Stimulated activated CD4-positive, alpha-beta T cell treated with anti-CD3 and anti-CD28 coated beads, Interleukin-4, amount 100 ng/mL, for 1 hour (primary cell): ENCODE data around the gene KDM4C.

Source experiments
- DNase-seq: peaks from one replicate; pipeline ENCODE4 v3.0.0-alpha.2; 2020

The KDM4C gene

DNA sequence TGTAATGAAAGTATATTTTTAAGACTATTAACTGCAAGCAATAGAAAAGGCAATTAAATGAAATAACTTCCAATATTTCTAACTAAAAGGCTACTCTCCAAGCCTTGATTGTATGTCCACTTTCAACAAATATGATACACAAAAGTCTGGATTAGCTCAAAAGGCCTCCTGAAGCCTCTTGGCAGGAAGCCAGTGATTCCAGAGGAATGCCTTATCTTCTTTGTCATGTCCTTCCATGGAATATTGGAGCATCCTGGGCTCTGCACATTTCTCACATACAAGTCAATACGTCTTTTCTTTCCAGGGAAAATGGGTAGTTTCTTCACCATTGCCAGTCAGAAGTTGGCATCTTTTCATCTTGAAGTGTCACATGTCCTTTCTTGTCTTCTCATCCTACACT lies 357.8 kb downstream of the KDM4C start:
- DNase-seq = no peak

DNA sequence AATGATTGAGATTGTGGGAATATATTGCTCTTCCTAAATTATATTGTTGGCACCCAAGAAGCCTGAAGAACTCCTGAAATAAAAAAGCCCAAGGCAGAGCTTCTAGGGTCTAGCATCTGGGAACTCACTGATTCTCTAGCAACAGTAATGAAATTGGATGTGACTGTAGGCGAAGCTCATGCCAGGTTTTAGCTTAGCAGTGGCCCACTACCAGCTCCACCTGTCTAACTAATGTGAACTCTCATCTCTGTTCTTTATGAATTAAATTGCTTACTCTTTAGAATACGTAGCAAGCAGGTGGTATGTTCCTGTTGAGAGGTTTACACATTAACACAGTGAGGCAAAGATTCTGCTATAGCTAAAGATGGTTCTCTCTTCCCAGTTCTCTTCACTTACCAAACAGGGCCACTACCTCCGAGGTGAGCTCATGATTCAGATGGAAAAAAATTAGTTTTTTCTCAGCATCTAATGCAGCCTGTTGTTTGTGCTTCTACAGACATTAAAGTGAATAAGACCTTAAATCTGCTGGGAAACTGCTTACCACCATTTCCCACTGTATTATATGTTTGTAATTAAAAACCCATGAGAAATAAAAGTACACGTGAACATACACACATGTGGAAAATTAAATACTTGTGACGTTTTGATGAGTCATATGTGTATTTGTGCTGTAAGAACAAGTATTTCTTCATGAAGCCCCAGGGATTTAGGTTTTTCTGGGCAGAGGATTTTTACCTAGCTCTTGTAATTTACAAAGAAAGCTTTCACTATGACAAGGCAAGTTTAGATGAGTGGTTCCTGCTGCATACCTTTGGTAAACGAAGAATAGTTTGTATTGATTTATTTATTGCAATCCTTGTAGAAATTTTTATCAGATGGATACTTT lies 360.1 kb downstream of the KDM4C start:
- DNase-seq = no peak

DNA sequence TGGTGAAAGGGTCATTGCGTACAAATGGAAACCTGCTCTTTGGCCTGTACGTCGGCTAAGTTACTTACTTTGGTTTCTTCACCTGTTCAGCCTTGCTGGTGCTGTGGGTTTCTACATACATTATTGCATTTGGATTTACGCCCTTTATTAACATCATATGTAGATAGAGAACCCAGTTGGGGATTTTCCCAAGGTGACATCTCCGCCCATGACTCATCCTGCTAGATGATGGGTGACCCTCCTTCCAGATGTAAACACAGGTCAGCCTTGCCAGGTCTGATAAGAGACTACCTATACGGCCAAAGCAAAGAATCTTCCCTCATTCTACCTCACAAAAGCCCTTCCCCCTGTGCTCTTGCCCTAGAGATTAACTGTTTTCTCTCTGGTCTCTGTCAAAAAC lies 360.9 kb downstream of the KDM4C start:
- no peak for DNase-seq

DNA sequence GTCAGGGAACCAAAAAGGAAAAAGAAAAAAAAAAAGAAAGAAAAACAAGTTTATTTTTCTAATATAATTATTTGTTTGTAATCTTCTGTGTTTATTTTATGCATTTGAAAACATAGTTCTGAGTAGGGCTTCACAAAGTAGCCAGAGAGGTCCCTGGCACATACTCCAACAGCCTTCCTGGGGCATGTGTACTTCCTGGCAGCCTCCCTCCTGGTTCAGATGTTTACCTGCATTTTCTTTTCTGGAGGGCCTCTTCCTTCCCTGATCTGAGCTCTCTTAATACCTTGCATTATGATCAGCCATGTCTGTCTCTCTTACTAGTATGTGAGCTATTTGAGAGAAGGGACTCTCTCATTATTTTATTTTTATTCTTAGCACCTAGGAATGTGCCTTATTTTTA lies 361.8 kb downstream of the KDM4C start:
- no peak for DNase-seq

DNA sequence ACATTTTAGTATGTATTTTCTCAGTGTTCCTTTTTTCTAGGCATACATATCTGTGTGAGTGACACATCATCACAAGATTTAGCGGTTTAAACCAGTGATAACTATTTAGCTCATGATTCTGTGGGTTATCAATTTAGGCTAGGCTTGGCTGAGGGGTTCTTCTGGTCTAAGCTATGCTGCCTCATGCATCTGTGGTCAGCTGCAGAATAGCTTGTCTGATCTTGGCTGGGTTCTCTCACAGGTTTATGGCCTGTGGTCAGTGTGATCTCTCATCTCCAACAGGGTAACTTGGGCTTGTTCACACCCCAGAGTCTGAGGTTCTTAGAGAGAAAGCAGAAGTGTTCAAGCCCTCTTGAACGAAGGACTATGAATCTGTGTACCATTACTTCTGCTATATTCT lies 363.3 kb downstream of the KDM4C start:
- no peak for DNase-seq

DNA sequence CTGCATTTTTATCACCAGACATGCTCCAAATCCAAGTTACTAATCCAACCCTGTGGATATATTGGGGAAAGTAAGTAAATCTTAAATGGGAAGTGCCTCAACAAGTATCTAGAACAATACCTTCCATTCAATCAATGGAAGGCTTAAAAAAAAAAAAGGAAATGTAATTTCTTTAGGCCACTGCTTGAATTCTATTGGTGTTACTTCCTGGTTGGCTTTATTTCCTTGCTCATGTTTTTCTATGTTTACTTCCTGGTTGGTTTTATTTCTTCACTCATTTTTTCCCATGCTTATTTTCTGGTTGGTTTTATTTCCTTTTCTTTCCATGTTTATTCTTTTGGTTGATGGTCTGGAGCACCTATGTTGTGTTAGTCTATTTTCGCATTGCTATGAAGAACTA lies 363.9 kb downstream of the KDM4C start:
- DNase-seq = no peak

DNA sequence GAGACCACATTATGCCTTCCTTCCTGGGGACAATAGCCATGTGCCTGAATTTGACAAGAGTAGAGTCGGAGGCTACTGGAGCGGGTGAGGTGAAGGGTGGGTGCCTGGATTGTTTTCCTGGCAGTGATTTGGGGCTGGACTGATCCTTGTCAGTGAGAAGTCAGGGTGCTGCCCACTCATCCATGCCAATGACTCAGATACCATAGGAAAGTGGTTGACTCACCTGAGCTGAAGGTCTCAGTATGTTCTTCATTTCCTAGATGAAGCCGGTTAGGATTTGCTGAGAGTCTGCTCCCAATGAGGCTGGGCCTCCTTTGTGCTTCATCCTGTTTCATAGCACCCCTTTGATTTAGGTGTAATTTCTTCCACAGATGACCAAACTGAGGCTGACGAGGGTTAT lies 366.0 kb downstream of the KDM4C start:
- DNase-seq = no peak

DNA sequence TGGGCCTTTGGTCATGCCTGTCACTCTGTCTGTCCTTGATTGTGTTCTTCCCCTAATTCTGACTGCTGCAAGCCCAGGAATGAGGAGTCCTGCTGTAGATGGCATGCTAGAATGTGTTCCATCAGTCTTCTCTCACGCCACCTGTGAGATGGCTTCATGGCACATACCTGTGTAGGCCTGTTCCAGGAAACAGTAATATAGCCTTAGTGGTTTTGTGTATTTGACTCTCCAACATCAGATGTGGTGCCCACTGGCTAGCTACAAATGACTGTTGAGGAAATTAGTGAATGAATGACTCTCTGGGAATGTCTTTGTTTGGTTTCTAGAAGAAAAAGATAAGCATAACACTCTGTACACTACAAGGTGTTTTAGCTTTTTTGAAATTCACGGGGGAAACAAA lies 367.5 kb downstream of the KDM4C start:
- DNase-seq = no peak

DNA sequence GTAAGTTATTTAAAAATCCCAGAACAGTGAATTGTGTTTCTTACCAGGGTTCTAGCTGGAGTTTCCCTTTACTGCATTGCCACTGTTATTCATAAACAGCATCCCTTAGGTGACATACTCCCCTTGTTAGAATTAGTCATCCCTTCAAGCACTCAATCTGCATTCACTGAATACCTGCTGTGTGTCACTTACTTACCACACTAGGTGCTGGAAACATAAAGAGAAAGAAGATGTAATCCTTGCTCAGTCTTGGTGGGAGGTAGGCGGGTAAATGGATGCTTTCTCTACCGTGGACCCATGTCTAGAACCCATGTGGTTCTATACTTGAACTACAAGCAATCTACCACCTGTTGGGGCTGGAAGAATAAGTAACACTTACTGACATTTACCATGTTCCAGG lies 371.6 kb downstream of the KDM4C start:
- no peak for DNase-seq

DNA sequence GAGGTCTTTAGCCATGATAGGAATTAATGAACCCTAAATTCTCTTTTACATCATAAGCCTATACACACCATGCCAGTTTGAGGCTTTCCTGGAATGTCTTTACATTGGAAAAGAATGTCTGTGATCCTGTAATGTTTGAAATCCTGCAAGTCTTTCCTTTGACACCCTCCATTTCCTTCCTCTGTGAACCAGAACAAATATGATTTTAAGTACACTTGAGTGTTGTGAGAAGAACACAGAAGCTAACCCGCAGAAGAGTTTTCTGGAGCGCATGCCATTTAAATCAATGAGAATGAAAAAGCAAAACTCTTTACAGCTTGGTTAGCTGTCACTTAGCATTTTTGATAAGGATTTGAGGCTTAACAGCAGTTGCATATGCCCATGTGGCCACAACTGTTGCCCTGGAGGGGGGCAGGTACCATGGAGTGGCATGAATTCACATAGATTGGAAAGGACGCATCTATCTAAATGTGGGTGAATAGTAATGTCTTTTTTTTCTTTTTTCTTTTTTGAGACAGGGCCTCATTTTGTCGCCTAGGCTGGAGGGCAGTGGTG lies 372.6 kb downstream of the KDM4C start:
- DNase-seq = no peak

DNA sequence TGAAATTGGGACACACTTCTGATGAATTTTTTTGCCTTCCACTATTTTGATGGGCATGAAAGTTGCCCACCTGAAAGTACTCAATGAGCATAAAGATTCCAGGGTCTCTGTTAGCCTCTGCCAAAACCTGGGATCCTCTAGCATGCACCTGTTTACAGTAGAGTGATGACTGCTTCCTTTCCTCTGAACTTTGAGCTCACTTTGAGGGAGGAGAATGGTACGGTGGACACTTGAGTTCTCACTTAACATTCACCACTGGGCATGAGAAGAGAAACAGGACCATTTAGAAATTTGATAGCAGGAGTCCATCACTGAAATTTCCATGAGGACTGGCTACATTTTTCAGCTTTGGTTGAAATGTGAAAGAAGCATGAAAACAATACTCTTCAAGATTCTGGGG lies 374.8 kb downstream of the KDM4C start:
- DNase-seq = no peak

DNA sequence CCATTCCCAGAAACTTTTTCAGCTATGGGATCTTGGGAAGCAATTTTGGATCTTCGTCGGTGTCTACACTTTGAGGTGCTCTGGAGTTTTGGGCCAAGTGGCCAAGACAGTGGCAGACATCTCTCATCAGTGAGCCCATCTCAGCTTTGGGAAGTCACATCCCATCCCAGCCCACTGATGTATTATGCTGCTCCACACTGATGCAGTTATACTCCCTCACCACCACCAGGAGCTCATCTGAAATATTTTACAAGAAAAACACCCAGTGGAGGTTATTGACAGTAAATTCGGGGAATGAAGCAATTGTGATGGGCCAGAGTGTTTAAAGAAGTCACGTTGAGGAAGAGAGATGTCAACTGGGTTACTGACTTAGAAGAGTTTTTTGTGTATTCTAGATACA lies 378.0 kb downstream of the KDM4C start:
- DNase-seq = no peak

DNA sequence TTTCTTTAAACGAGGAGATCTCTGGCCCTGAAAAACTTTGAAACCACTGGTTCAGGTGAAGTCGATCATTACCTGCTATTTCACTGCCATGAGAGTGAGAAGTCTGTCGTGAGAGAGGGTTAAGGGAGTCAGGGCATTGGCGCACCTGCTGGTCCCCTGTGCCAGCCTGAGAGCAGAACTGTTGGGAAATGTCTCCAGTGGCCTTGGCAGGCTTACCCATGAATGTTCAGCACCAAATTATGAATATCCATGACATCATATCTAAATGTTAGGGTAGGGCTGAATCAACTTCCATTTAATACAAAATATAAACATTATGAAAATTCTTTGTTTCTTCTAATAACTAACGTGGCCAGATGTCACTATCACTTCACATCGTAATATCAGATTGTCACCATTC lies 379.3 kb downstream of the KDM4C start:
- DNase-seq = no peak

DNA sequence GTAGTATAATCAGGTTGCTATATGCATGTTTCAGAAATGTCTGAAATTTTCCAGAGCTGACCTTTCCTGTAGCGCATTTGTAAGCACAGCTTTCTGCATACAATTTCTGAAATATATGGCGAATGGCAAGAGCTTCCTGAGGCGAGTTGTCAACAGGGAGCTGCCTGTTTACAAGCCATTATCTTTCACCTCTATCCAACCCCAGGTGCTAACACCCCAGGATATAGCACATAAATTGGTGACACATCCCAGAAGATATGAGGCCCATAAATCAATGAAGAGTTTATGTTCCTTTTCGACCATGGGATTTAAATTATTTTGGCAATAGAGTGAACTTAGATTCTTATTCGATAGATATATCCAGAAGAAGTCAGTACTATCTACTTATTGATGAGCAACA lies 379.8 kb downstream of the KDM4C start:
- DNase-seq = no peak

DNA sequence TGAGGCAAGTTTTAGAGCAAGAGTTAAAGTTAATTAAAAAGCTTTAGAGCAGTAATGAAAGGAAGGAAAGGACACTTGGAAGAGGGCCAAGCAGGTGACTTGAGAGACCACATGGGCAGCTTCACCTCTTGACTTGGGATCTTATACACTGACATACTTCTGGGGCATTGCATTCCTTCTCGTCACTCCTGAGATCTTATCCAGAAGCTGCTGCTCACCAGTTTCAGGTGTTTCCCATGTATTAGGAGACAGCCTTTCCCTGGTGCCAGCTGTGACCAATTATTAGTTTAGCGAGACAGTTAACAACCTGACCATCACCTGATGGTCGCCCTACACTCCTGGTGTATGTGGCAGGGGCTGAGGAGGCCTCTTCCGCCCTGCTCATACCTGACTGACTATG lies 382.1 kb downstream of the KDM4C start:
- no peak for DNase-seq

DNA sequence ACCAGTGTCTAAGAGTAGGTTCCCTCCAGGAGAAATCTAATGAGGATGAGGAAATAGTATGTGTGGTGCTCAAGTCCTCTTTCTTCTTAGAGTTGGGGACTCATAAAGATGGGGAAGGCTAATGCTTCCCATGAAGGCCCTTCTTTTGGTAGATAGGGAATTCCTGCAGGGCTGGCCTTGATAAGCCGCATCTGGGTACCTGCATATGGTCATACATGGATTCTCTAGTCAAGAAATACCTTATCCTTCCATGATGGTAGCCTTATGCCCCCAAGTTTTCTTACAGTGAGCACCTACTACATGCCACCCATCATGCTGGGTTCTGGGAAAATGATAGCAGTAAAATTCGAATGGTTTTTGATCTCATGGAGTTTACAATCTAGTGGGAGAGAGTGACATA lies 382.6 kb downstream of the KDM4C start:
- no peak for DNase-seq

DNA sequence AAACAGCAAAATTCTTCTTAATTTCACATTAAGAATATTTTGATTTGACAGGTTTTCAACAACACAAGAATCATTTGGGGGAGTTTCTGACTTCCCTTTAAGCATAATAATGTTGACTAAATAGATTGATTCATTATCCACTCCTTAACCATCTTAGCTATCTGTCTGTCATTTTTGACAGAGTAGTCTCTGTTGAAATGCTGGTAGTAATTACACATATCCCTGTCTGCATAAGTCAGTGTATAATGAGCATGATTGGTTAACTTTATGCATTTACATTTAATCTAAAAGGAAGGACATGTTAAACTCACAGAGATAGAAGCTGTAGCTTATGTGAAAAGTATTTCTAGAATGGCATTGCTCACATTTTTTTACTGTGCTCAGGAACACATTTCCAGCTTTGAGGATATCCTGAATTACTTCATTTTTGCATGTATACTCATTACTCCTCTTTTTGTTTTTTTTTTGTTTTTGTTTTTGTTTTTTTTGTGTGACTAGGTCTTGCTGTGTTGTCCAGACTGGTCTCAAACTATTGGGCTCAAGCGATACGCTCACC lies 385.9 kb downstream of the KDM4C start:
- DNase-seq = no peak

DNA sequence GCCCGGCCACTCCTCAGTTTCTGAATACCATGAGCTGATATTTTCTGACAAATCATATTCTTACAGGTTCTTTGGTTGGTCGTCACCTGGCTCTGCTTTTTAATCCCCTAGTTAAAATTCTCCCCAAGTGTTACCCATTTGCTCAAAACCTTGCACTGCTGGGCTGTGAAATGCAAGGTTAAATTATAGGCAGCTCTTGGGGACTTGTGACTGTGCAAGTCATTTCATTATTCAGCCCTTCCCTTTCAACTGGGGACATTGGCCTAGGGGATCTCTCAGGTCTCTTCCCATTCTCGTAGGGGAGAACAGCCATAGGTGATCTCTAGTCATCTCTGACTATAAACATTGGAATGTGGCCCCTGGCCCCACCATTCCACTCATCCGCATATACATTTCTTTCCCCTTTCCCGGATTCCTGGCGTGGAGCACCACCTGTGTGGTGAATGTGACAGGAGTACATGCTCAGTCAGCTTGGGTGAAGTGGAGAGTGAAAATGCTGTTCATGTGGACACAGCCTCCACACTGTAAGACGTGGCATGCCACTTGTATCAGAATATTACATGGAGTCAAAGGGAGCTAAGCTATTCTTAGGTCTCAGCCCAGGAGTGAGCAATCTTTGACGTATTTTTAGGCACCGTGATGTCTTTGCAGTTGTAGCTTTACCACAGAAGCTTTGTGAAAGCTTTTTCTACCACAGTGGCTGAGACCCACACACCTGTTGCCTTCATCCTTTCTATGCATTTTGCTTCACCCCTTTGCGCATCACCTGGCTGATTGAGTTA lies 386.7 kb downstream of the KDM4C start:
- no peak for DNase-seq

DNA sequence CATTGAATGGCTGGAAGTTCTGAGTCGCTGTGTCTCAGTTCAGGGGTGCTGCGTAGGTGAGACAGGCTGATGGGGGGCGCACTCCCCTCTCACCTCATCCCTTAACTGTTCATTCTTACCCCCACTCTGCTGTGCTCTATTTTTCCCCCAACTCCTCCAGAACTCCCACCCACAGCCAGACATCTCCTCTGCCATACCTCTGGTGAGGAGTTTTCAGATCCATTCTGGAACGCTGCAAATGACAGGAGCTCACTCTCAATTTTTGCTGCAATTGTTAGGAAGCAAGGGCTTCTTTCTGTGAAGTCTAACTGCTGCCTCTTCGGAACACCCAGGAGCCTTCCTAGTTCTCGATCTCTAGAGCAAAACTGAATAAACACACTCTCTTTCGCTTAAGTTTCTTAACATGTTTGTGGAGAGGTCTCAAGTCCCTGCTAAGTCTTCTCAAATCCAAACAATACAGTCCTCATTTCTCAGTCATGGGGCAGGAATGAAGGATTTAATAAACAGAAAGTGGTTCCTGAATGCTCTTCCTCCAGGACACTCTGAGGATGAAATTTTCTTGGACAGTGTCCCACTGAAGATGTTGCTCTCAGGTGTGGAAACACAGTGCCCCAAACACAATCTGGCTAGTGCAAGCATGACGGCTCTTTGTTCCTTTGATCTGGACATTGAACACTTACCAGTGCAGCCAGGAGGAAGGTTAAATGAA lies 387.7 kb downstream of the KDM4C start:
- DNase-seq = no peak

DNA sequence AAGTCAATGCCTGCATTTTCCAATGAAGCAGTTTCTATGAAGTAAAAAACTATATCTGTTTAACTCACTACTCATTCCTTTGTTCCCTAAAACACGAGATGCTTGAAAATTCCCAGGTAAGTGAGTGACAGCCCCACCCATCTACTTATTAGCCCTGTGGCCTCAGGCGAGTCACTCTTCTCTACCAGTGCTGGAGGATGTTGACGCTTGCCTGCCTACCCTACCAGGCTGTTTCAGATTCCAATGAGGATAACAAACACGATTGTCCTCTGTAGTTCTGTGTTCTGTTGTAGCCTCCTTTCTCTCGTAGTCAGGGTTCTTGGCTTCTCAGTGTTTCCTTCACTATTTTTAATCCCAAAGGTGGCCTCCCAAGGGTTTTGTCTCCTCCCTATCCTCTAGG lies 388.8 kb downstream of the KDM4C start:
- DNase-seq = no peak

DNA sequence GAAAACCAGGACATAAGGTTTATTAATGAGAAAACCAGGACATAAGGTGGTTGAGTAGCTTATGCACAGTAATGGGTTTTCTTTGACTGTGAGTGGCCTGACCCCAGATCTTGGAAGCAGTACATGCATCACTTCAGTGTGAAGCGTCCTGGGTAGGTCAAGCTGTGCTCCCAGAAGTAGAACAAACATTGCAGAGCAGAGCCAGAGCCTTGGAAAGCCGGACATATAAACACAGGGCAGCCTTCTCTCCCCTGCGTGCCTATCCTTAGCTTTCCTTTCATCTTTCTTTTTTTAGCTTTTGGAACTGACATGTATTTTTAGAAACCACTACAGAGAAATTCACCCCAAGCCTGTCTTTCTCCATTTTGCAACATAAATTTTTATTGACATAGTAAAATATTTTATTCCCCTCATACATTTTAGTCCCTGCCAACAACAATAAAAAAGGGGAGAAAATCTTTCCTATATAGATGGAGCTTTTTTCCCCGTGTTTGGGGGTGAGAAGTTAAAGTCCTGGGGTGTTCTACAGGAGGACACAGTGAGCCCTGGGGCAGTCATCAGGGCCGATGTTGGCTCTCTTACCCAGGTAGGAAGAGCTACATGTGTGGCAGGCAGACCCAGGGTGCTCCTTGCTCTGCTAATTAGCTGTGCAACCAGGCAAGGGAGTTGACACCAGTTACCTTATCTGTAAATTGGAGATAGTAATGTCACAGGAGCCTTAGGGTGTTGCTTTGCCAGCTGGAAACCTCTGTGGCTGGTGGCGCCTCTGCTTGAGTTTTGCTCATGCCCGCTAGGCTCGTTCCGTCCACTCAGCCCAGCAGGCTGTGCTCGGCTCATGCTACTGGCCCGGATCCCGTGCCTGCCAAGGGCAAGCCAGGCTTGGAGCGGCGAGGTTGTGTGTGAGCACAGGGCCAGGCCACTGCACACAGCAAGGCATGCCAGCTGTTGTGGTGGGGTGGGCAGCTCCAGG lies 389.6 kb downstream of the KDM4C start:
- DNase-seq = no peak

DNA sequence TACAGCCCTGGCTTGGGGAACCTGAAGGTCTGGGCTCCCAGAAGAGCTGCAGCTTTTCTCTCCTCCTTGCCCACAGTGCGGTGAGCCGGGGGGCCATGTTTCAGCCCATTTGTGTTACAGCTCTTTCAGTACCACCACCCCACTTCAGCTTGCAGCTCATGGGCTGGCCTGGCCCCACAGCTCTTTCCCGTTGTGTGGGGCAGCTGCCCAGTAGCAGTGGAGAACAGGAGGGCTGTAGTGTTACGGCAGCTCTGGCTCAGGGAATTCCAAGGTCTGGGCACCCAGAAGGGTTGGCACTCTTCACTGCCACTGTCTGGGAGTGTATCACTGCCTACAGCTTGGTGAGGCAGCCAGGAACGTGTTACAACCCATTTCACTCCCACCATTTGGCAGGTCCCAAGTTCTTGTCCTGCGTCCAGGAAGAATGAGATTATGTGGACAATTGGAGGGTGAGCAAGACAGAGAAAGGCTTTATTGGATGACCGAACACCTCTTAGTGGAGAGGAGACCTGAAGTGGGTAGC lies 390.5 kb downstream of the KDM4C start:
- no peak for DNase-seq
